ENCODE results near the gene SPEG. TPM values are rescaled to one million over a fixed set of nuclear protein-coding genes. Genes with fewer than 3 reads are reported as not detected.

Gene SPEG
- total RNA-seq (2022) (13.4 and 16.7 TPM in 2 replicates), Bru-seq, nascent RNA (percentile 28 among the genes with signal in this experiment), BruChase-seq, experiment 1, labeled RNA remaining after a 6-hour chase (percentile 31 among the genes with signal in this experiment), BruChase-seq, experiment 2, labeled RNA remaining after a 2-hour chase (percentile 32 among the genes with signal in this experiment)
- long read RNA-seq, partial matches to known transcripts: 2 of 9 reads
- long read RNA-seq, other reads (novel, unspliced or antisense): 7 of 9 reads

DNA sequence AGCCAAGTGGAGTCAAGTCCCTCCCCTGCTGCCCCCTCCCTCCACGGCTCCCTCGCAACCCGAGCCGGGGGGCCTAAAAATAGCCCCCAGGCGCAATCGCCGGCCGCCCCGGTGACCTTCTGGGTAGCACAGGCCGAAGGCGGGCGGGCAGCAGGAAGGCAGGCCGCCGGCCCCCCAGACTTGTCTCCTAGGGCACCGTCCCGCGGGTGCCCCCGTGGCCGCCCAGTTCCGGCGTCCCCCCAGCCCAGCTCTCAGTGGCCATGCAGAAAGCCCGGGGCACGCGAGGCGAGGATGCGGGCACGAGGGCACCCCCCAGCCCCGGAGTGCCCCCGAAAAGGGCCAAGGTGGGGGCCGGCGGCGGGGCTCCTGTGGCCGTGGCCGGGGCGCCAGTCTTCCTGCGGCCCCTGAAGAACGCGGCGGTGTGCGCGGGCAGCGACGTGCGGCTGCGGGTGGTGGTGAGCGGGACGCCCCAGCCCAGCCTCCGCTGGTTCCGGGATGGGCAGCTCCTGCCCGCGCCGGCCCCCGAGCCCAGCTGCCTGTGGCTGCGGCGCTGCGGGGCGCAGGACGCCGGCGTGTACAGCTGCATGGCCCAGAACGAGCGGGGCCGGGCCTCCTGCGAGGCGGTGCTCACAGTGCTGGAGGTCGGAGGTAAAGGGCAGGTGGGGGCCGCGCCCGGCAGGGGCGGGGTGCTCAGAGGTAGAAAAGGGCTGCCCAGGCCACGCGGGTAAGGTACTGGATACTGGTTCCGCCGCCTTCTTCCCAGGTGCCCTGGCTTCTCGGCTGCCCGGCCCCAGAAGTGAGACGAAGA lies at the start of gene SPEG:
SPEG (plus strand) TSS at position 126 of the 808 bp plus-strand sequence; CDS start at position 261, 135 bp downstream.
- Mint-ChIP-seq H3K4me1 (ENCODE audit: low read depth, unreplicated experiment) (no peaks in the 10 kb centered on the region), H3K4me3 (ENCODE audit: low read depth, unreplicated experiment) (no peak within 1 kb of the TSS), H3K27ac (ENCODE audit: unreplicated experiment) (no peak within 1 kb of the TSS), H3K9me3 (ENCODE audit: low read depth, unreplicated experiment) (no peaks in the 10 kb centered on the region), H3K36me3 (ENCODE audit: insufficient read depth, unreplicated experiment) (no peaks in the 10 kb centered on the region), H3K27me3 (ENCODE audit: unreplicated experiment) (no peaks in the 10 kb centered on the region)
- intact Hi-C loops (cut with micrococcal nuclease; ENCODE audit: unreplicated experiment): no loop called here
- TF ChIP-seq, protein P1, sequence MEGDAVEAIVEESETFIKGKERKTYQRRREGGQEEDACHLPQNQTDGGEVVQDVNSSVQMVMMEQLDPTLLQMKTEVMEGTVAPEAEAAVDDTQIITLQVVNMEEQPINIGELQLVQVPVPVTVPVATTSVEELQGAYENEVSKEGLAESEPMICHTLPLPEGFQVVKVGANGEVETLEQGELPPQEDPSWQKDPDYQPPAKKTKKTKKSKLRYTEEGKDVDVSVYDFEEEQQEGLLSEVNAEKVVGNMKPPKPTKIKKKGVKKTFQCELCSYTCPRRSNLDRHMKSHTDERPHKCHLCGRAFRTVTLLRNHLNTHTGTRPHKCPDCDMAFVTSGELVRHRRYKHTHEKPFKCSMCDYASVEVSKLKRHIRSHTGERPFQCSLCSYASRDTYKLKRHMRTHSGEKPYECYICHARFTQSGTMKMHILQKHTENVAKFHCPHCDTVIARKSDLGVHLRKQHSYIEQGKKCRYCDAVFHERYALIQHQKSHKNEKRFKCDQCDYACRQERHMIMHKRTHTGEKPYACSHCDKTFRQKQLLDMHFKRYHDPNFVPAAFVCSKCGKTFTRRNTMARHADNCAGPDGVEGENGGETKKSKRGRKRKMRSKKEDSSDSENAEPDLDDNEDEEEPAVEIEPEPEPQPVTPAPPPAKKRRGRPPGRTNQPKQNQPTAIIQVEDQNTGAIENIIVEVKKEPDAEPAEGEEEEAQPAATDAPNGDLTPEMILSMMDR (IDR thresholded peaks at IDR 0.05; ENCODE audit: unreplicated experiment): no peak
- CTCF ChIA-PET: no interaction called here
- no peak for DNase-seq
- BruUV-seq (replicated peaks): no TSS peak

DNA sequence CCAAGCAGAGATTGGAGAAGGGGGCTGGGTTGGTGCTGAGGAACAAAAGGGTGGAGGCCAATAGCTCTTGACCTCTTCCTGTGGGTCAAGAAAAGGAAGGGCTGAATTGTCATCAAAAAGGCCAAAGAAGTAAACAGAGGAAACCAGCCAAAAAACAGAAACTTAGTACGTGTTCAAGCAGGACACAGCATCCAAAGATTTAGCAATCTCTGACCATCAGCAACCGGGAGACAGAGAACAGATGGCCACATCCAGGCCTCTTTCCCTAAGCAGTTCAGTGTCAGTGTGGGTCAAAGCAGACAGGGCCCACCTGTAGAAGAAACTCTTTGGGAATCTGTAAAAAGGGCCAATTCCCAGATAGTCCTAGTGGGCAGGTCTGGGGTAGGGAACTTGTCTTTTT lies 49.8 kb upstream of the SPEG start:
- Mint-ChIP-seq H3K27me3 (ENCODE audit: unreplicated experiment) (no peaks in the 10 kb centered on the region), H3K27ac (ENCODE audit: unreplicated experiment) (no peak overlapping the region), H3K9me3 (ENCODE audit: low read depth, unreplicated experiment) (no peaks in the 10 kb centered on the region), H3K36me3 (ENCODE audit: insufficient read depth, unreplicated experiment) (peaks cover 51% of the 10 kb centered on the region), H3K4me1 (ENCODE audit: low read depth, unreplicated experiment) (no peaks in the 10 kb centered on the region), H3K4me3 (ENCODE audit: low read depth, unreplicated experiment) (no peak overlapping the region)
- CTCF ChIA-PET: no interaction called here
- no peak for DNase-seq
- TF ChIP-seq, protein P1 (IDR thresholded peaks at IDR 0.05; ENCODE audit: unreplicated experiment): no peak
- BruUV-seq (replicated peaks): no TSS peak
- intact Hi-C loops (cut with micrococcal nuclease; ENCODE audit: unreplicated experiment): no loop called here

DNA sequence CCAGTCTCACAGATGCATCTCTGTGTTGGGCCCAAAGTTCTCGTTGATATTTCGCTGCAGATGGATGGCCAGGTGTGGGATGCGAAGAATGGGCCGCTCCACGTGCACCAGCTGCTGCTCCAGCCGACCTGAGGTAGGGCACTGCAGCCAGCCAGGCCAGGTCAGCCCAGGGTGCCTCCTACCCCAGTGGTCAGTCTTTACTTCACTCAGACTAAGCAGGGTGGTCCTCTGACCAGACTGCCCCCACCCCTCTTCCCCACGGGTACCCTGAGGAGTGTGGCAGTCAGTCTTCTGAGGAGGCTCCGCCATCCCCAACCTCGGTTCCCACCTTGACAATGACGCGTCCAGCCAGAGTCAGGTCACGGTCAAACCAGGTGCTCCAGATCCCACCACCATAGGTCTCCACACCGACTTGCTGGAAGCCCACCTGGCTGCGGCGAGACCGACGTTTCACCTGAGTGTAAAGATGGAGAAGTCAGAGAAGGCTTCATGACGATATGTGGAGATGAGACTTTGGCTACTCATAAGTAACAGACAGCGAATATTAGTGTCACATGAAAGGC lies 48.6 kb upstream of the SPEG start:
- H3K9me3 Mint-ChIP-seq (ENCODE audit: low read depth, unreplicated experiment): no peaks in the 10 kb centered on the region
- H3K36me3 Mint-ChIP-seq (ENCODE audit: insufficient read depth, unreplicated experiment): peaks cover 51% of the 10 kb centered on the region

DNA sequence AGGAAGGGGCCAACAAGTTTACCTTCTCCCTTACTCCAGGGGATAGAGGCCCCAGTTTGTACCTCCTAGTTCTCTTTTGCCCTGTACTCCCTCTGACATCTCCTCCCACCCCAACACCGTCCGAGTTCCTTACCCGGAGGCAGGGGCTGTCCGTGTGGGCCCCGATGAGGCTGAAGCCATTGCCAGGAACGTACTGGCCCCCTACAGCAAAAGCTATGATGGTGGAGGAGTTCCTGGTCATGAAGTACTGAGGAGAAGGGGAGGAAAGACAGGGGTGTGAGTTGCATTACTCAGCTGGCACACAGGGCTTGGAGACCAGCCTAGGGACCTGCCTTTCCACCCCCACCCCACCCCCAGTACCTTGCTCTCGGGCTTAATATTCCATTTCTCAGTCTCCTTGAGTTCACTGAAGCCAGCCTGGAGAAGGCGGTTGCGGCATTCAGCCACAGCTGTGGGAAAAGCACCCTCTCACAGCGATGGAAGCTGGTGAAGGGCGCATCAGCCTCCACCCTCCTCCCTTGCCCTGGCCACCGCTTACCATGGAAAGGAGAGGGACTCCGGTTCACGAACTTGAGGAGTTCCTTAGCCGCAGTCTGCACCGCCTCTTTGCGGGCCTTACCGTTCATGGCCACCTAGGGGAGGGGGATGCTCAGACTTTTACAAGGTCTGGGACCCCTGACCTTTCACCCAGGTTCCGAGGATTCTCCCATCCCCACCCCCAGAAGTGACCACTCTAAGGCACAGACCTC lies 47.9 kb upstream of the SPEG start:
- BruUV-seq (replicated peaks): no TSS peak
- Mint-ChIP-seq H3K4me3 (ENCODE audit: low read depth, unreplicated experiment) (peak overlapping the region; percentile 94), H3K9me3 (ENCODE audit: low read depth, unreplicated experiment) (no peaks in the 10 kb centered on the region), H3K27me3 (ENCODE audit: unreplicated experiment) (no peaks in the 10 kb centered on the region), H3K27ac (ENCODE audit: unreplicated experiment) (peak overlapping the region; percentile 90), H3K36me3 (ENCODE audit: insufficient read depth, unreplicated experiment) (peaks cover 51% of the 10 kb centered on the region), H3K4me1 (ENCODE audit: low read depth, unreplicated experiment) (no peaks in the 10 kb centered on the region)
- CTCF ChIA-PET: interaction anchor here (0.9 to 2.0 kb wide), 2 partner anchors 12 to 16 kb away, joined by 3 to 5 read pairs; no protein-coding TSS in a partner anchor
- intact Hi-C loops (cut with micrococcal nuclease; ENCODE audit: unreplicated experiment): no loop called here
- DNase-seq: no peak
- TF ChIP-seq, protein P1 (IDR thresholded peaks at IDR 0.05; ENCODE audit: unreplicated experiment): no peak

More for the DNA sequence above, 48.6 kb upstream of the SPEG start:
- Mint-ChIP-seq H3K4me1 (ENCODE audit: low read depth, unreplicated experiment) (no peaks in the 10 kb centered on the region), H3K4me3 (ENCODE audit: low read depth, unreplicated experiment) (no peak overlapping the region), H3K27me3 (ENCODE audit: unreplicated experiment) (no peaks in the 10 kb centered on the region), H3K27ac (ENCODE audit: unreplicated experiment) (no peak overlapping the region)
- intact Hi-C loops (cut with micrococcal nuclease; ENCODE audit: unreplicated experiment): no loop called here
- TF ChIP-seq, protein P1 (IDR thresholded peaks at IDR 0.05; ENCODE audit: unreplicated experiment): no peak
- no TSS peak for BruUV-seq (replicated peaks)
- CTCF ChIA-PET: no interaction called here
- DNase-seq: no peak

All from Calu3 (cell line).